Measurements from ENCODE around the gene CEP85. TPM values are rescaled to one million over a fixed set of nuclear protein-coding genes. Genes with fewer than 3 reads are reported as not detected.

Gene CEP85
- total RNA-seq, 1 experiment from 2014 or later: 38.6 TPM

- no peak overlapping the region for H3K9ac ChIP-seq (ENCODE audit: extremely low read depth, insufficient read length, low read length)
- H3K27ac ChIP-seq (ENCODE audit: insufficient read length, low read depth, low read length): no peak overlapping the region
- no peak overlapping the region for H2BK5ac ChIP-seq (ENCODE audit: insufficient read length, low read length)
- WGBS (ENCODE audit: extremely low coverage, insufficient read length, low lambda C conversion rate): no CpG with 5 or more reads among the region's 9 CpGs
- Mint-ChIP-seq H3K4me3 (no peak overlapping the region), H3K27ac (peak overlapping the region; percentile 44 to 78 (median 68); a peak in 3 of 7 replicates), H3K27me3 (ENCODE audit: low read depth) (no peaks in the 10 kb centered on the region; the same call in 1 of the 2 replicates), H3K4me1 (peaks cover 34 to 50% of the 10 kb centered on the region in 2 experiments), H3K9me3 (no peaks in the 10 kb centered on the region), H3K36me3 (ENCODE audit: insufficient read depth in 1 of 3, low read depth in 3 of 3) (peaks cover 10 to 23% (median 16%) of the 10 kb centered on the region in 3 experiments; a peak in 6 of 7 replicates)
- H3K27me3 ChIP-seq (ENCODE audit: insufficient read depth, low read length): no peaks in the 10 kb centered on the region
- no peak for TF ChIP-seq CTCF (conservative IDR thresholded peaks at IDR 0.05)
- H3K23me2 ChIP-seq (ENCODE audit: insufficient read length, low read depth, low read length, poor library complexity, severe bottlenecking): no peaks in the 10 kb centered on the region
- no peaks in the 10 kb centered on the region for H3K79me2 ChIP-seq (ENCODE audit: insufficient read depth, low read length)
- H3K9me3 ChIP-seq (ENCODE audit: control insufficient read depth, low read depth, low read length): no peaks in the 10 kb centered on the region
- no peak overlapping the region for H3K4me2 ChIP-seq (ENCODE audit: insufficient read depth, insufficient read length, low read length)
- no peak overlapping the region for H2BK120ac ChIP-seq (ENCODE audit: low read depth, low read length, poor library complexity, severe bottlenecking)
- no peak overlapping the region for H4K5ac ChIP-seq (ENCODE audit: insufficient read length, low read depth, low read length)
- no peak overlapping the region for H3T11ph ChIP-seq (ENCODE audit: low read length)
- H2BK15ac ChIP-seq (ENCODE audit: low read depth, low read length): no peak overlapping the region
- no peak overlapping the region for H2AK5ac ChIP-seq (ENCODE audit: insufficient read length, low read length)
- no peak overlapping the region for H2BK12ac ChIP-seq (ENCODE audit: insufficient read length, low read depth, low read length)
- H2BK20ac ChIP-seq (ENCODE audit: low read depth, low read length, poor library complexity, severe bottlenecking): no peak overlapping the region
- H3K18ac ChIP-seq (ENCODE audit: insufficient read length, low read depth, low read length): no peak overlapping the region
- no peak overlapping the region for H3K14ac ChIP-seq (ENCODE audit: insufficient read depth, low read length)
- H3K23ac ChIP-seq (ENCODE audit: insufficient read length, low read depth, low read length): no peak overlapping the region
- no peak overlapping the region for H3K4ac ChIP-seq (ENCODE audit: low read depth, low read length)
- no peak overlapping the region for H4K8ac ChIP-seq (replicated peaks; ENCODE audit: insufficient read length, low read depth, low read length)
- no peak overlapping the region for H3K56ac ChIP-seq (ENCODE audit: insufficient read length, low read depth, low read length)
- no peak overlapping the region for H2AFZ ChIP-seq (ENCODE audit: low read length)
- no peak overlapping the region for H4K91ac ChIP-seq (ENCODE audit: insufficient read length, low read depth, low read length)
- no peaks in the 10 kb centered on the region for H3K4me1 ChIP-seq (ENCODE audit: insufficient read depth, low read length)
- DNase-seq: no peak
- H4K20me1 ChIP-seq (ENCODE audit: control insufficient read depth, insufficient read depth, insufficient read length): no peaks in the 10 kb centered on the region
- no peaks in the 10 kb centered on the region for H3K79me1 ChIP-seq (ENCODE audit: insufficient read depth, low read depth, low read length, poor library complexity, severe bottlenecking)
These were observed 84.5 kb downstream of the CEP85 start for GRCh38 chr1:26318338-26319064.
